Sigmoid colon (tissue), 7 donors: ENCODE data around the gene ZNF644. TPM values are rescaled to one million over a fixed set of nuclear protein-coding genes. Genes with fewer than 3 reads are reported as not detected.
"Not testable (repeated sequence)": the region's sequence is repeated elsewhere in the genome, so short reads cannot be mapped to it uniquely, and the experiment has no call there.

Experiments
- DNase-seq: peaks from one replicate; pipeline ENCODE4 v3.0.0-alpha.2; 2019
- H3K27ac ChIP-seq, 4 donors: fragments of 200-600 bp; sonication (generic); one replicate each; pipeline ENCODE4 v1.5.1; 2016 to 2019; ENCODE audit warnings: mild to moderate bottlenecking in 1 of 4
- H3K27me3 ChIP-seq, 3 donors: fragments of 200-600 bp; sonication (generic); one replicate each; pipeline ENCODE4 v1.5.1; 2019; ENCODE audit warnings: mild to moderate bottlenecking in 1 of 3
- H3K36me3 ChIP-seq, 4 donors: fragments of 200-600 bp; sonication (generic); one replicate each; pipeline ENCODE4 v1.5.1; 2016 to 2019
- H3K4me1 ChIP-seq, 4 donors: fragments of 200-600 bp; sonication (generic); one replicate each; pipeline ENCODE4 v1.5.1; 2017 to 2019
- H3K4me3 ChIP-seq, 4 donors: fragments of 200-600 bp; sonication (generic); one replicate each; pipeline ENCODE4 v1.5.1; 2017 to 2019; ENCODE audit warnings: mild to moderate bottlenecking in 2 of 4, moderate library complexity in 1 of 4
- H3K9me3 ChIP-seq, 4 donors: fragments of 200-600 bp in 3 of 4; sonication (generic) in 3 of 4; one replicate each; pipeline versions ENCODE4 v1.5.1 to v1.6.1; 2013 to 2019
- CTCF ChIP-seq, 4 experiments: fragments of 450-650 bp in 3 of 4; fragments of 200-600 bp in 1 of 4; IDR thresholded peaks; one replicate each; pipeline ENCODE4 v1.5.1; 2016 to 2019; ENCODE audit warnings: antibody characterized with exemption in 4 of 4, mild to moderate bottlenecking in 3 of 4, moderate library complexity in 2 of 4
- EP300 ChIP-seq, 4 donors: sonication (generic); formaldehyde crosslinking; IDR thresholded peaks; one replicate each; pipeline ENCODE4 v1.6.1; 2017; ENCODE audit warnings: antibody characterized with exemption in 4 of 4
- POLR2A ChIP-seq, 2 donors: fragments of 450-650 bp; IDR thresholded peaks; one replicate each; pipeline ENCODE4 v1.6.1; 2016; ENCODE audit warnings: antibody characterized with exemption in 2 of 2, mild to moderate bottlenecking in 2 of 2, moderate library complexity in 2 of 2
- POLR2AphosphoS5 ChIP-seq, 4 donors: sonication (generic); formaldehyde crosslinking; IDR thresholded peaks; one replicate each; pipeline ENCODE4 v1.6.1; 2017; ENCODE audit warnings: antibody characterized with exemption in 4 of 4
- WGBS, 2 donors: extraction: QIAGEN DNeasy Blood & Tissue Kit; methylation state at CpG; one replicate each; pipeline ENCODE4 v1.1.7; 2013; 5-methylcytosine and 5-hydroxymethylcytosine counted together
- intact Hi-C: fragments of 100-400 bp; cut with DNase I; formaldehyde crosslinking; loops from one replicate; pipeline ENCODE4 v1.15.1; 2023
- polyA plus RNA-seq, 3 donors: library from polyadenylated mRNA; stranded (reverse); fragments of 200-250 nt; gene quantifications; one replicate each; pipeline ENCODE4 v1.2.3, GENCODE V29; 2013
- total RNA-seq, 4 donors: library from RNA; depleted of rRNA; stranded (reverse); fragments of >200 nt; gene quantifications; one replicate each; pipeline ENCODE4 v1.1.0, GENCODE V29; 2016
- donor health status: healthy with polysubstance abuse.
- donor health status: Bipolar disorder and iron deficiency.
- donor health status: healthy.

ZNF644 gene
- total and polyA plus RNA-seq, 7 donors = 17.4 to 74.2 (median 55.1) TPM

DNA sequence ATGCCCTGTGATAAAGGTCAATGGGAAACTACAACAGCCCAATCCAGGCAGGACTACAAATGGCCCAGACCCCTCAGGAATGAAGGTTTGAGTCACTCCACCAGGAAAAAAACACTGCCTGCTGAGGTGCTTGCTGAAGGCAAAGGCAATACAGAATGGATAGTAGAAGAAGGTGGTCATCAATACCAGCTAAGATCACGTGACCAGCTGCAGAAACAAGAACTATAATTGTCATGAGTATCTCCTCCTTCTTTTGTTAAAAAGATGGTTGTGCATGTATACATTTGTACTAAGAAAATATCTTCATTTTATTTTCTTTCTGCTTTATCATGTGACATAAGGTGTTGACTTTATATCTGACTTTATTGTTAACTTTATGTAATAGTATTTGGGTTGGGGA is 23.4 kb upstream of the ZNF644 start:
- WGBS, 2 donors = 91 to 97% methylated on average over 1 of the region's 1 CpG
- no peaks in the 10 kb centered on the region for H3K4me1 ChIP-seq
- no peaks in the 10 kb centered on the region for H3K36me3 ChIP-seq
- no peak for DNase-seq
- H3K27me3 ChIP-seq = no peaks in the 10 kb centered on the region
- H3K4me3 ChIP-seq = no peak overlapping the region
- TF ChIP-seq EP300 (IDR thresholded peaks at IDR 0.05) (no peak), POLR2A (IDR thresholded peaks at IDR 0.05) (no peak), POLR2AphosphoS5 (IDR thresholded peaks at IDR 0.05) (no peak), CTCF (IDR thresholded peaks at IDR 0.05) (no peak)
- intact Hi-C loops = no loop called here
- H3K27ac ChIP-seq = no peak overlapping the region
- H3K9me3 ChIP-seq = peaks cover 0 to 6% (median 3%) of the 10 kb centered on the region in 4 donors

DNA sequence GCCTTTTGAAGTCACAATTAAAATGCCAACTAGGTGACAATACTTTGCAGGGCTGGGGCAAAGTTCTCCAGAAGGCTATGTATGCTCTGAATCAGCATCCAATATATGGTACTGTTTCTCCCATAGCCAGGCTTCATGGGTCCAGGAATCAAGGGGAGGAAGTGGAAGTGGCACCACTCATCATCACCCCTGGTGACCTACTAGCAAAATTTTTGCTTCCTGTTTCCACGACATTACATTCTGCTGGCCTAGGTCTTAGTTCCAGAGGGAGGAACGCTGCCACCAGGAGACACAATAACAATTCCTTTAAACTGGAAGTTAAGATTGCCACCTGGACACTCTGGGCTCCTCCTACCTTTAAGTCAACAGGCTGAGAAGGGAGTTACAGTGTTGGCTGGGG is 22.9 kb upstream of the ZNF644 start:
- H3K36me3 ChIP-seq, DNase-seq, H3K9me3 ChIP-seq, H3K27me3 ChIP-seq, H3K4me3 ChIP-seq, H3K4me1 ChIP-seq, intact Hi-C loops, H3K27ac ChIP-seq: not testable (repeated sequence)
- 15 to 52% methylated on average over 2 of the region's 2 CpGs for WGBS, 2 donors

- intact Hi-C loops, H3K36me3 ChIP-seq, H3K9me3 ChIP-seq, H3K27ac ChIP-seq, H3K4me1 ChIP-seq, H3K4me3 ChIP-seq, DNase-seq, H3K27me3 ChIP-seq: not testable (repeated sequence)
- WGBS, 2 donors = 89 to 94% methylated on average over 2 of the region's 2 CpGs
Observed at GRCh38 chr1:91042372-91042771, 20.5 kb upstream of the ZNF644 start.

DNA sequence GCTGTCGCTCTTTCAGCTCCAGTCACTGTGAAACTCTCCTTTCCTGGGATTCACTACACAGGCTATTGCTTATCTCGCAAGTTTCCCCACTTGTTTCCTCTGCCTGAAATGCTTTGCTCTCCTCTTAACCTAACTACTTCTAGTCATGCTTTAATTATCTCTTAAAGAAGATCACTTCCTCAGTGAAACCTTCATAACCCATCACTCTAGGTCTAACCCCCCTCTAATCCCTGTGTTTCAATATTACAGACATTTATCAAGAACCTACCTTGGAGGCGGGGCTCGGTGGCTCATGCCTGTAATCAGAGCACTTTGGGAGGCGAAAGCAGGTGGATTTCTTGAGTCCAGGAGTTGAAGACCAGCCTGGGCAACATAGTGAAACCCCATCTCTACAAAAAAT is 16.7 kb upstream of the ZNF644 start:
- H3K27me3 ChIP-seq = no peaks in the 10 kb centered on the region
- TF ChIP-seq EP300 (IDR thresholded peaks at IDR 0.05) (no peak), CTCF (IDR thresholded peaks at IDR 0.05) (no peak)
- H3K36me3 ChIP-seq = no peaks in the 10 kb centered on the region
- WGBS, 2 donors = 91 to 93% methylated on average over 5 of the region's 5 CpGs
- peaks cover 0 to 6% (median 3%) of the 10 kb centered on the region in 4 donors for H3K9me3 ChIP-seq
- intact Hi-C loops = no loop called here
- no peak overlapping the region for H3K4me3 ChIP-seq
- H3K4me1 ChIP-seq = peaks cover 0 to 10% (median 2%) of the 10 kb centered on the region in 4 donors
- no peak overlapping the region for H3K27ac ChIP-seq
- DNase-seq = no peak

DNA sequence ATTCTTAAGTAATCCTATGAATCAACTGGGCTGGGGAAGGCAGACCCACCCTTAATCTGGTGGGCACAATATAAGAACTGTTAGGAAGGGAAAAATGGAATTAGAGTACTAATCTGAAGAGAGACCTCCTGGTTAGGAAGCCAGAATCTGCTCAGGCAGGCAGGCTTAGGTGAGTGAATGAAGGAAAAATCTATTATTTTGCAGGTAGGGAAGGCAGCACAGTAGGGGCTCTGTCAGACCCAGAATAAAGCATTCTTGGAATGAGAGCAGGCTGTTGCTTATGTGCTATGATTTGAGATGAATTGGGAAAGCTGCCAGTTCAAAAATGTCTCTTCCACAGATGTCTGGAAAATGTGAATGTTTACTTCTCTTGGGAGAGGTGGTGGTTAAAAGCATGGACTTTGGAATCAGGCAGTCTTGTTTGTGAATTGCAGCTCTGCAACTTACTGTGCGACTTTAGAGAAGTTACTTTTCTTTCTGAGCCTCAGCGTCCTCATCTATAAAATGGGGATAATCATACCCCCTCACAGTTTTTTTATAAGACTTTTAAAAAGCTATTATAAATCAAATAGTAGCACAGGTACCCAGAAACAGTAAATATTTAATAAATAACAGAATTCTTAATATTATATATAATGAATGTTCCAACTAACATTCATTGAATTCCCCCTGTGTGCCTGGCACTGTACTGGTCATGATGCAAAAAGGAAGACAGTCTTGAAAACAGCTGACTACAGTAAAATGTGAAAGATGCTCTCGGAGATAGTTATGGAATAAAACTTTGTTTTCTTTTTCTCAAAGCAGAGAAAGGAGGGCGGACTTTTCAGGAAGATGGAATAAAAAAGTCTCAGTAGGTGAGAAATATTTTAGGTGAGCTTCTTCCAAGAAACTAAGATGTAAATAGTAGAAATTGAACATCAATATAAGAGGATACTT is 15.3 kb upstream of the ZNF644 start:
- WGBS, 2 donors = 52 to 80% methylated on average over 4 of the region's 4 CpGs
- TF ChIP-seq POLR2AphosphoS5 (IDR thresholded peaks at IDR 0.05) = no peak
- no peak for TF ChIP-seq POLR2A (IDR thresholded peaks at IDR 0.05)
- TF ChIP-seq EP300 (IDR thresholded peaks at IDR 0.05) = no peak
- TF ChIP-seq CTCF (IDR thresholded peaks at IDR 0.05) = no peak
- Histone ChIP-seq H3K4me1 (peaks cover 0 to 10% (median 2%) of the 10 kb centered on the region in 4 donors), H3K9me3 (peaks cover 0 to under 1% (median 0%) of the 10 kb centered on the region in 4 donors), H3K27ac (no peak overlapping the region), H3K27me3 (no peaks in the 10 kb centered on the region), H3K4me3 (no peak overlapping the region), H3K36me3 (no peaks in the 10 kb centered on the region)
- DNase-seq = no peak
- intact Hi-C loops = no loop called here

DNA sequence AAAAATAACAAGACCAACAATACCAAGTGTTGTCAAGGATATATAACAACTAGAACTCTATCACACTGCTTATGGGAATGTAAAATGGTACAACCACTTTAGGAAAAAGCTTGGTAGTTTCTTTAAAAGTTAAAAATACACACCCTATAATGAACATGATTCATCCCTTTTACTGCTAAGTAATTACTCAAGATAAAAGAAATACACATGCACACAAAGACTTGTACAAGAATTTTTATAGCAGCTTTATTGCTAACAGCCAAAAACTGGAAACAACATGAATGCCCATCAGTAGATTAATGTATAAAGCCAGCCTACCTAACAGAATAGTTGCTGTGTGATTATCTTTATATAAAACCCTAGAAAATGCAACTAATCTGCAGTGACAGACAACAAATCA is 10.5 kb upstream of the ZNF644 start:
- H3K27ac ChIP-seq = no peak overlapping the region
- no peak for DNase-seq
- H3K4me3 ChIP-seq = no peak overlapping the region
- intact Hi-C loops = no loop called here
- no peak for TF ChIP-seq POLR2A (IDR thresholded peaks at IDR 0.05)
- no peak for TF ChIP-seq CTCF (IDR thresholded peaks at IDR 0.05)
- TF ChIP-seq EP300 (IDR thresholded peaks at IDR 0.05) = no peak
- no peak for TF ChIP-seq POLR2AphosphoS5 (IDR thresholded peaks at IDR 0.05)
- no peaks in the 10 kb centered on the region for H3K9me3 ChIP-seq
- no peaks in the 10 kb centered on the region for H3K36me3 ChIP-seq
- peaks cover 0 to 10% (median 2%) of the 10 kb centered on the region in 4 donors for H3K4me1 ChIP-seq
- no peaks in the 10 kb centered on the region for H3K27me3 ChIP-seq
